Measurements from ENCODE around the gene SPINK4. TPM values are rescaled to one million over a fixed set of nuclear protein-coding genes. Genes with fewer than 3 reads are reported as not detected.

Gene SPINK4
- total RNA-seq, 1 experiment from 2014 or later = not detected

DNA sequence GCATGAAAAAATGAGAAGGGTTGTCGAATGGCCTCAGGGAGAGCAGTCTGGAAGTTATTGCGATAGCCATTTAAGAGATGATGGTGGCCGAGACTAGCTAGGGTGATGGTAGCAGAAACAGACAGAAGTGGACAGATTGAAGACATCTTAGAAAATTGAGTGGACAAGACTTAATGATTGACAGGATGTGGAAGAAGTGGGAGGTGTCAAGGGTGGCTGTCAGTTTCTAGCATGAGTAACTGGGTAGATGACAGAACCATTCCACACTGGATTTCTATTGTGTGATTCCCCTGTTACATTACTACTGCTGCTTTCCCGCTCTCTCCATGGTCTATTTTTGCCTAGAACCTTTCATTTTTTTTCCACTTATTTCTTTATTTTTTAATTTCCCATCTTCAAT, 37.5 kb downstream of the SPINK4 start (continued):
- TF ChIP-seq, protein P1, sequence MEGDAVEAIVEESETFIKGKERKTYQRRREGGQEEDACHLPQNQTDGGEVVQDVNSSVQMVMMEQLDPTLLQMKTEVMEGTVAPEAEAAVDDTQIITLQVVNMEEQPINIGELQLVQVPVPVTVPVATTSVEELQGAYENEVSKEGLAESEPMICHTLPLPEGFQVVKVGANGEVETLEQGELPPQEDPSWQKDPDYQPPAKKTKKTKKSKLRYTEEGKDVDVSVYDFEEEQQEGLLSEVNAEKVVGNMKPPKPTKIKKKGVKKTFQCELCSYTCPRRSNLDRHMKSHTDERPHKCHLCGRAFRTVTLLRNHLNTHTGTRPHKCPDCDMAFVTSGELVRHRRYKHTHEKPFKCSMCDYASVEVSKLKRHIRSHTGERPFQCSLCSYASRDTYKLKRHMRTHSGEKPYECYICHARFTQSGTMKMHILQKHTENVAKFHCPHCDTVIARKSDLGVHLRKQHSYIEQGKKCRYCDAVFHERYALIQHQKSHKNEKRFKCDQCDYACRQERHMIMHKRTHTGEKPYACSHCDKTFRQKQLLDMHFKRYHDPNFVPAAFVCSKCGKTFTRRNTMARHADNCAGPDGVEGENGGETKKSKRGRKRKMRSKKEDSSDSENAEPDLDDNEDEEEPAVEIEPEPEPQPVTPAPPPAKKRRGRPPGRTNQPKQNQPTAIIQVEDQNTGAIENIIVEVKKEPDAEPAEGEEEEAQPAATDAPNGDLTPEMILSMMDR (IDR thresholded peaks at IDR 0.05 in 2 of 3, conservative IDR thresholded peaks at IDR 0.05 in 1 of 3; ENCODE audit: borderline replicate concordance in 1 of 3, insufficient read depth in 1 of 3, low read depth in 2 of 3, low read length in 2 of 3) = no peak
- TF ChIP-seq CBX3 (IDR thresholded peaks at IDR 0.05; ENCODE audit: low read depth) = no peak
- TF ChIP-seq SP1 (IDR thresholded peaks at IDR 0.05; ENCODE audit: low read depth) = no peak

DNA sequence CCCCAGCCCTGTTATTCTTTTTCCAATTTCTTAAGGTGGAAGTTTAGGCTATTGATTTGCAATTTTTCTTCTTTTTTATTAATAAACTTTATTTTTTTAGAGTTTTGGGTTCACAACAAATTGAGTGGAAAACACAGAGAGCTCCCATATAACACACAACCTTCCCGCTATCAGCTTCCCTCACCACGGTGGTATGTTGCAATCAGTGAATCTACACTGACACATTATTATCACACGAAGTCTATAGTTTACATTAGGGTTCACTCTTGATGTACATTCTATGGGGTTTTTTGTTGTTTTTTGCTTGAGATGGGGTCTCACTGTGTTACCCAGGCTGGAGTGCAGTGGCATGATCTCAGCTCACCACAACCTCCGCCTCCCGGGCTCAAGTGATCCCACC, 45.5 kb downstream of the SPINK4 start:
- ATAC-seq = no peak
- H3K9me2 ChIP-seq (ENCODE audit: insufficient read depth) = no peaks in the 10 kb centered on the region
- H3K9me3 ChIP-seq (ENCODE audit: control insufficient read depth in 1 of 2, insufficient read depth in 1 of 2, low read depth in 1 of 2, low read length in 2 of 2) = no peaks in the 10 kb centered on the region
- no peak overlapping the region for H3K4me3 ChIP-seq (replicated peaks in 1 of 2; ENCODE audit: low read depth in 1 of 2, low read length in 2 of 2)
- peaks cover 0 to 8% of the 10 kb centered on the region in 2 experiments; a peak in 1 of 4 replicates for H3K4me1 ChIP-seq (ENCODE audit: control insufficient read depth in 1 of 2, insufficient read depth in 2 of 2, low read length in 2 of 2)
- RAD21 ChIA-PET (ENCODE audit: low non-redundant PET in 1 of 2, low total read pairs in 2 of 2, uncharacterized antibody in 2 of 2, unreplicated experiment in 2 of 2) = interaction anchor here in 1 of 2 experiments (0.6 kb wide), 1 partner anchor 181 kb away, joined by 3 read pairs; no protein-coding TSS in a partner anchor
- no peak overlapping the region for H3K9ac ChIP-seq (ENCODE audit: low read length)
- no peak overlapping the region for H2AFZ ChIP-seq (ENCODE audit: low read depth, low read length, poor library complexity, severe bottlenecking)
- no peaks in the 10 kb centered on the region for H3K27me3 ChIP-seq (ENCODE audit: insufficient read depth, low read length)
- POLR2A ChIA-PET = interaction anchor here (0.6 kb wide), 1 partner anchor 15 kb away, joined by 3 read pairs; no protein-coding TSS in a partner anchor
- H3K79me2 ChIP-seq (ENCODE audit: insufficient read depth, low read length) = 0 out of 2 replicates have a peak, but pooled peaks cover 2% of the 10 kb centered on the region
- BruUV-seq (replicated peaks) = no TSS peak
- intact Hi-C loops (cut with micrococcal nuclease) = loop anchor here (5.0 kb wide), 1 partner anchor 437 kb away; no protein-coding TSS in a partner anchor
- DNase-seq (ENCODE audit: low read depth, low spot score) = no peak
- no peak overlapping the region for H3K27ac ChIP-seq (ENCODE audit: low read depth, low read length)
- CTCF ChIA-PET = no interaction called here
- no peaks in the 10 kb centered on the region for H4K20me1 ChIP-seq (ENCODE audit: insufficient read depth)
- TF ChIP-seq EZH2 (IDR thresholded peaks at IDR 0.05) (no peak), TCF7L2 (IDR thresholded peaks at IDR 0.05; ENCODE audit: borderline replicate concordance, extremely low read depth, insufficient read depth, insufficient read length) (no peak), ZFX (IDR thresholded peaks at IDR 0.05) (no peak), JUND (IDR thresholded peaks at IDR 0.05) (no peak), EZH2phosphoT487 (IDR thresholded peaks at IDR 0.05; ENCODE audit: borderline replicate concordance) (no peak), ZNF274 (IDR thresholded peaks at IDR 0.05; ENCODE audit: low read depth, low read length) (no peak)
- TF ChIP-seq, protein P2, sequence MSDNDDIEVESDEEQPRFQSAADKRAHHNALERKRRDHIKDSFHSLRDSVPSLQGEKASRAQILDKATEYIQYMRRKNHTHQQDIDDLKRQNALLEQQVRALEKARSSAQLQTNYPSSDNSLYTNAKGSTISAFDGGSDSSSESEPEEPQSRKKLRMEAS (IDR thresholded peaks at IDR 0.05) = no peak
- TF ChIP-seq, protein P1 (IDR thresholded peaks at IDR 0.05 in 2 of 3, conservative IDR thresholded peaks at IDR 0.05 in 1 of 3; ENCODE audit: borderline replicate concordance in 1 of 3, insufficient read depth in 1 of 3, low read depth in 2 of 3, low read length in 2 of 3) = no peak
- peaks cover 7 to 10% of the 10 kb centered on the region in 2 experiments for H3K36me3 ChIP-seq (ENCODE audit: control insufficient read depth in 1 of 2, insufficient read depth in 2 of 2, low read length in 2 of 2)
- no peak overlapping the region for H3K4me2 ChIP-seq (ENCODE audit: low read length)

Data from HCT116 (cell line).